Activated CD4-positive, alpha-beta T cell treated with anti-CD3 and anti-CD28 coated beads, Interleukin-2, amount 50 U/mL, for 48 hours (primary cell): ENCODE measurements around the gene PDE6B.
"Not testable (repeated sequence)": the region's sequence is repeated elsewhere in the genome, so short reads cannot be mapped to it uniquely, and the experiment has no call there.

Experiments used
- DNase-seq, 2 experiments: peaks; one replicate each; pipeline ENCODE4 v3.0.0-alpha.2; 2020

PDE6B gene

GRCh38 chr4:684623-685327 is 59.4 kb downstream of the PDE6B start:
- no peak for DNase-seq

GRCh38 chr4:685679-686412 is 60.5 kb downstream of the PDE6B start:
- DNase-seq = no peak

GRCh38 chr4:686413-687040 is 61.2 kb downstream of the PDE6B start:
- DNase-seq = no peak

GRCh38 chr4:687048-687970 is 61.9 kb downstream of the PDE6B start:
- DNase-seq = no peak

- no peak for DNase-seq
Observed at GRCh38 chr4:687971-688853, 62.8 kb downstream of the PDE6B start.

- no peak for DNase-seq
Observed at GRCh38 chr4:688854-689681, 63.7 kb downstream of the PDE6B start, which contains the start of gene SLC49A3. Gene SLC49A3 (minus strand): TSS chr4:689151. CDS start chr4:689127, 24 bp downstream.

GRCh38 chr4:689723-690122 is 64.3 kb downstream of the PDE6B start:
- no peak for DNase-seq

- DNase-seq = no peak
Observed at GRCh38 chr4:692771-693554, 67.6 kb downstream of the PDE6B start.

GRCh38 chr4:694341-694940 is 69.1 kb downstream of the PDE6B start:
- DNase-seq = not testable (repeated sequence)

GRCh38 chr4:699816-700580 is 74.6 kb downstream of the PDE6B start:
- no peak for DNase-seq

GRCh38 chr4:700587-701264 is 75.4 kb downstream of the PDE6B start:
- no peak for DNase-seq

GRCh38 chr4:702618-703048 is 77.3 kb downstream of the PDE6B start:
- DNase-seq = no peak

- DNase-seq = no peak
Observed at GRCh38 chr4:703336-704197, 78.2 kb downstream of the PDE6B start.

GRCh38 chr4:704198-704891 is 79.0 kb downstream of the PDE6B start:
- no peak for DNase-seq

GRCh38 chr4:704971-705277 is 79.6 kb downstream of the PDE6B start:
- DNase-seq = no peak

GRCh38 chr4:705278-706082 is 80.1 kb downstream of the PDE6B start, which contains the start of gene PCGF3:
Gene PCGF3 (plus strand): TSS chr4:705832. CDS start chr4:733681, 27,849 bp downstream.
- peak; percentile 98 to 99 for DNase-seq
